ENCODE results near the gene ACOX1. TPM values are rescaled to one million over a fixed set of nuclear protein-coding genes. Genes with fewer than 3 reads are reported as not detected.

The ACOX1 gene
- total and polyA plus RNA-seq, 2 of the 13 experiments (the other 11 are each of a cell fraction or from before 2014, with no cell fraction given) = 86.4 to 120 TPM

- TF ChIP-seq ZFP91 (CRISPR knock-in tag; IDR thresholded peaks at IDR 0.05; ENCODE audit: borderline replicate concordance) = peak; percentile 79; the same call in 1 of the 2 replicates
- peak; percentile 2; the same call in 1 of the 2 replicates for TF ChIP-seq ZFP90 (CRISPR knock-in tag; IDR thresholded peaks at IDR 0.05; ENCODE audit: borderline replicate concordance)
- 0 out of 2 replicates have a peak, but pooled peaks have one; percentile 13 for TF ChIP-seq ZNF782 (CRISPR knock-in tag; IDR thresholded peaks at IDR 0.05; ENCODE audit: borderline replicate concordance)
- TF ChIP-seq CHCHD3 (CRISPR knock-in tag; IDR thresholded peaks at IDR 0.05) = 0 out of 2 replicates have a peak, but pooled peaks have one; percentile 44
- no peak for TF ChIP-seq SMAD9 (CRISPR knock-in tag; IDR thresholded peaks at IDR 0.05)
- no peak for TF ChIP-seq LRRFIP1 (CRISPR knock-in tag; conservative IDR thresholded peaks at IDR 0.05)
- TF ChIP-seq ZNF276 (CRISPR knock-in tag; IDR thresholded peaks at IDR 0.05; ENCODE audit: low read depth) = no peak
- no peak for TF ChIP-seq ARHGAP35 (CRISPR knock-in tag; IDR thresholded peaks at IDR 0.05; ENCODE audit: borderline replicate concordance)
- no peak for TF ChIP-seq FOXO4 (CRISPR knock-in tag; conservative IDR thresholded peaks at IDR 0.05)
- TF ChIP-seq ZNF687 (CRISPR knock-in tag; IDR thresholded peaks at IDR 0.05) = no peak
- TF ChIP-seq POLR2G (IDR thresholded peaks at IDR 0.05; ENCODE audit: low read depth, low read length) = no peak
- TF ChIP-seq XBP1 (CRISPR knock-in tag; IDR thresholded peaks at IDR 0.05) = no peak
- TF ChIP-seq RBM22 (optimal IDR thresholded peaks at IDR 0.05; ENCODE audit: low read length) = peak; percentile 45
- TF ChIP-seq JUNB (CRISPR knock-in tag; IDR thresholded peaks at IDR 0.05; ENCODE audit: borderline replicate concordance) = no peak
Observed at GRCh38 chr17:75897160-75898019, 81.6 kb downstream of the ACOX1 start (continued).
